ENCODE data around the gene ARID1A.

DNA sequence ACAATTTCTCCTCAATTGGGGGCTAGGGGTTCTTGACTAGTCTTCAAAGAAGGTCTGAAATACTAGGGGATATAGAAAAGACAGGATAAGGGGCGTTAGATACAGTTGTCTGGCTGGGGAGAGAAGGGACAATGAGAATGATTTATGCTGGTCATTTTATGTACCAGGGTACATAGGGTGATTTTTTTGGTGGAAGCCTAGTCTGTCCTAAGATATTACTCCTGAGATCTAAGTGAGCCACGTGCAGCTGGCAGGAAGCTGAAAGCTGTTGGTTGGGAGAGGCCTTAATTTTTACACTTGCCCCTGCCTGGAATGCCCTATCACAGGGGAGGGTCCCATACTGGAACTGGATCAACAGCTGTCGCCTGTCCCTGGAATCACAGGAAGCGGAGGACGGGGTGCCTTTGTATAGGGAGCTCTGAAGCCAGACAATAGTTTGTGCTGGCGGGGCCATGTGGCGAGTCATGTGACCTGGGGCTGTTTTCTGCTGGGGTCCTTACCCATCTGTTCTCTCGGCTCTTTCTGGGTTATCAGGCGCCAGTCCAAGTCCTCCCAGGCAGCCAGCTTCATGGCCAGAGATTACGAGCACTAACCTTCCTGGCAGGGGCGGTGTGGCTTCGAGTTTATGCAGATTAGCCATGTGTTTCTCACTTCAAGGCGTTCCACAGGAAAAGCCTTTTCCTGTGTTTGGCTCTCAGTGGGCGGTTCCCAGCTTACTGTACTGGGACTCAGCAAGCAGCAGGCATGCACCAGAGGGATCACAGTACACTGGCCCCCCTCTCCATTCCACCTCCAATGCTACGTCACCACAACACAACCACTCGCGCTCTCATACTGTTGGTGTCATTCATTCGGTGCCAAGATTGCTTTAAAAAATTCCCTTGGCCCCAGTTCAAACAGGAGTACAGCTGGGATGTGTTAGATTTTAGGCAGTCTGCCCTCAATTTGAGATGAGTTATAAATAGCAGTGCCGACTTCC lies 27.5 kb downstream of the ARID1A start:
- TF ChIP-seq CTCF (IDR thresholded peaks at IDR 0.05; ENCODE audit: low read depth, low read length) (no peak), EZH2phosphoT487 (IDR thresholded peaks at IDR 0.05; ENCODE audit: low read depth) (no peak)

Measured in OCI-LY3 (cell line).